Activated CD4-positive, alpha-beta T cell treated with anti-CD3 and anti-CD28 coated beads for 4 hours (primary cell): ENCODE data around the gene ZNF84.

Experiments
- DNase-seq, 2 donors: peaks; one replicate each; pipeline ENCODE4 v3.0.0-alpha.2; 2020

ZNF84 gene

GRCh38 chr12:133037207-133038005, at the start of gene ZNF84:
ZNF84 (plus strand) TSS chr12:133037509; CDS start chr12:133041468, 3,959 bp downstream.
- DNase-seq = peak; percentile 97 to 99

DNA sequence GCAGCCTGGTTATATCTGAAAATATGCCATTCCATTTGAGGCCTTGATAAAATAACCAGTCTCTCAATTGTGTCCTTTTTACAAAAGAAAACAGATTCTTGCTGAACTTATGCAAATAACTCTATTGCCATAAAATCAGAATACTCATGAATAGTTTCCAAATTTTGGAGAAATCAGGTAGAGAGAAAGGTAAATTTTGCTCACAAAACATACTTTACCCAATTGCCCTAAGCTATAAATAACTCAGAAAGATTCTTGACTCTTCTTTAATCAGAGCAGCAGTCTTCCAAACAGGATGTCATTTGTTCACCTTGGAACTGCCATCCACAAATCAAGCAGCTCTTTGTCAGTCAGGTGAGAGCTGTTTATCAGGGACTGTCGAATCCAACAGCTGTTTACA, 38.6 kb upstream of the ZNF84 start:
- no peak for DNase-seq

GRCh38 chr12:133010657-133011297, 26.5 kb upstream of the ZNF84 start:
- DNase-seq = no peak

GRCh38 chr12:133023566-133023965, 13.7 kb upstream of the ZNF84 start:
- no peak for DNase-seq

- no peak for DNase-seq
Measured at GRCh38 chr12:133026996-133027395, 10.3 kb upstream of the ZNF84 start.

DNA sequence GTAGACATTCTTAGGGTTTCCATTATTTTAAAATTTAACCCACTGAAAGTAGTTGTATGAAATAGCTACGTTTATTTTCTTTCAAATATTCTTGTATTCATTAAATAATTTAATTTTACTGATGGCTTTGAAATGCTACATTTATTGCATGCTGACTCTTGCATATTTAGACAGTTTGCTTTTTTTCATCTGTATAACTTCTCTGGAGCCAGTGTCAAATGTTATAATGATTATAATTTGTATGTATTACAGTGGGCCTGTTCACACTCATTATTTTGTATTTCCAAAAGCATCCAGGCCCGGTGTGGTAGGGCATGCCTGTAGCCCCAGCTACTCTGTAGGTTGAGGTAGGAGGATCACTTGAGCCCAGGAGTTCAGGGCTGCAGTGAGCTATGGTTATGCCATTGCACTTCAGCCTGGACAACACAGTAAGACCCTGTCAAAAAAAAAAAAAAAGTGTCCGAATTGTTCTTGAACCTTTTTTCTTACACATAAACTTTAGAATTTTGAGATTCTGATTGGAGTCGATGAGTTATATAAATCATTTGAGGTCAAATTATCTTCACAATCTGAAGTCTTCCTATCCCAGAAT, 905 bp downstream of the ZNF84 start:
- no peak for DNase-seq

DNA sequence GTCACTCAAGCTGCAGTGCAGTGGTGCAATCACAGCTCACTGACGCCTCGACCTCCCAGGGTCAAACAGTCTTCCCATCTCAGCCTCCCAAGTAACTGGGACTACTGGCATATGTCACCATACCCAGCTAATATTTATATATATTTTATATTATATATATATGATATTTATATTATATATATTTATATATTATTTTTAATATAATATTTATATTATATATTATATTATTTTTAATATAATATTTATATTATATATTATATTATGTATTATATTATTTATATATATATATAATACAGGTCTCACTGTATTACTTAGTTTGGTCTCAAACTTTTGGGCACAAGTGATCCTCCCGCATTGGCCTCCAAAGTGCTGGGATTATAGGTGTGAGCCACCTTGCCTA, 9.4 kb downstream of the ZNF84 start:
- no peak for DNase-seq

DNA sequence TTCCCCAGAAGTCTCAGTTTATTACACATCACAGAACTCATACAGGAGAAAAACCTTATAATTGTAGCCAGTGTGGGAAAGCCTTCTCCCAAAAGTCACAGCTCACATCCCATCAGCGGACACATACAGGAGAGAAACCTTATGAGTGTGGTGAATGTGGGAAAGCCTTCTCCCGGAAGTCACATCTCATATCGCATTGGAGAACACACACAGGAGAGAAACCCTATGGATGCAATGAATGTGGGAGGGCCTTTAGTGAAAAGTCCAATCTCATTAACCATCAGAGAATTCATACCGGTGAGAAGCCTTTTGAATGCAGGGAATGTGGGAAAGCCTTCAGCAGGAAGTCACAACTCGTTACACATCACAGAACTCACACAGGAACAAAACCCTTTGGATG, 20.1 kb downstream of the ZNF84 start:
- no peak for DNase-seq

GRCh38 chr12:133058203-133059113, 21.1 kb downstream of the ZNF84 start:
- DNase-seq = no peak

- no peak for DNase-seq
Measured at GRCh38 chr12:133061954-133062353, 24.6 kb downstream of the ZNF84 start.

DNA sequence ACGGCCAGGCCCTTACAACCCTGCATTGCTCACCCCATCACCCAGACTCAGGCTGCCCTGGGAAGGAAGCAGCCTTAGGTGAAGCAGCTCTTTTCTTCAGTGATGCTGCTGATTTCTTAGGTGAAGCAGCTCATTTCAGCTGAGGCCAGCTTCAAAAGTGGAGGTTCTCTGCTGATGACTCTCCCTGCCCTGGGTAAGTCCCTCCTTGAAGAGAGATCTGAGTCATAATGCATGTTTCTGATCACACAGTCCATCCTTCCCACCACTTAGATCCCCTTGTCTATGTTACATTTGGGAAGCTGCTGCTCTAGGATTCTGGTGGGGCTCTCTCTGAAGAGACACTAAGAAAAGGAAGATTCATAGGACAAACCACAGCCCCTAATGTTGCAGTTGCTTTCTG, 26.2 kb downstream of the ZNF84 start:
- no peak for DNase-seq

DNA sequence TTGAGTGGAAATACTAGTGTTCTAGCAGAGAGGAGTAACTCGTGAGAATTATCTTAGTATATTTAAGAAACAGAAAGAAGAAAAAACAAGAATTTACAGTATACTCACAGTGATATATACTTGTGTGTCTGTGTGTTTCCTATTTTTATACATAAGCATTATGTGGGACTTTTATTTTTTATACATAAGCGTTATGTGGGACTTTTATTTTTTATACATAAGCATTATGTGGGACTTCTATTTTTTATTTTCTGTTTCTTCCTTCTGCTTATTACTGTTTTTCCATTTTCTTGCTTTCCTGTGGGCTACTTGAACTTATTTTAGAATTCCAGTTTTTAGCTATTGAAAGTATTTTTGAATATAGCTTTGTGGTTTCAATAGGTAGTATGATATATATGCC, 36.5 kb downstream of the ZNF84 start:
- no peak for DNase-seq

GRCh38 chr12:133080026-133080367, 42.7 kb downstream of the ZNF84 start:
- DNase-seq = peak; percentile 94 to 97

DNA sequence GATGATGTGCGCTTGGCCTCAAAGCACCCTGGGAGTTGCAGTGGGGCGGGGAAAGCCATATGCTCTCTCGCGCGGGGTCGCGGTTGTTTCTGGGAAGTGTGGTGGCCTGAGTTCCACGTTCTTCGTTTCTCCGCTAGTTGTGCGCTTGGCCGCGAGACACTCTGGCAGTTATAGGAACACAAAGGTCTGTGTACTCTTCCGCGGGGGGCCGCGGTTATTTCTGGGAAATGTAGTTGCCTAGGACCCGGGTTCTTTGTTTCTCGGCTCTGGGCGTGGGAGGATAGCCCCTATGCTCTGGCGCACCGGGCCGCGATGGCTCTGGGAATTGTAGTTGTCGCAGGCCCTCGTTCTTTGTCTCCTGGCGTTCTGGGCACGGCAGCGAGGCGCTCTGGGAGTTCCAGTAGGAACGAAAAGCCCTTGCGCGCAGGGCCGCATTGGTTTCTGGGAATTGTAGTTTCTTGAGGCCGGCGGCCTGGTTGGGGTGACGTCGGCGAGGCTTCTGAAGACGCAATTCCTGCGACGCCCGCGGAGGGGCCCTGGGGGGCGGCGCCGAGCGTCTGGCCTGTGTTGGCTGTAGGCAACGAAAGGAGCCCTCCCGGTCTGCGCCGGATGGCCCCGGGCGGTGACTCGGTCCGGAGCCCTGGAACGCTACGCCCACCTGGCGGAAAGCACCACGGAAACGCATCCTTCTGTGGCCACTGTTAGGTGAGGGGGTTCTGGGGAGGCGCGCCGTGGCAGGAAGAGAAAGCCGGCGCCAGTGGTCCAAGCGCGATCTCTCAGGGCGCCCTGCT, 43.3 kb downstream of the ZNF84 start, which contains the start of gene ZNF140:
Gene ZNF140 (plus strand): TSS at position 556 of the 791 bp plus-strand sequence. CDS start 398 bp downstream, outside the sequence.
- DNase-seq = peak; percentile 91 to 94

- no peak for DNase-seq
Measured at GRCh38 chr12:133081159-133081780, 44.0 kb downstream of the ZNF84 start.

DNA sequence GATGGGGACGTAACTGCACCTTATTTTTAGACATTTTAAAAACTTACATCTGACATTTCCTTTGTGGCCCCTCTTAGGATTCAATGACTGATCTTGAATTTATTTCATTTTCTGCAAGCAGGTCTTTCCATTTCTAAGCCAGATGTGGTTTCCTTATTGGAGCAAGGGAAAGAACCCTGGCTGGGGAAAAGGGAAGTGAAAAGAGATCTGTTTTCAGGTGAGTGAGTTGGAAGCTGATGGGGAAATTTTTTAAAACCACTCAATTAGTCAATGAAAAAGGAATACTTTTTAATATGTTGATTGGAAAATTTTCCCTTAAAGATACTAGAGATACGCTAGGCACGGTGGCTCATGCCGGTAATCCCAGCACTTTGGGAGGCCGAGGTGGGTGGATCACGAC, 46.0 kb downstream of the ZNF84 start:
- no peak for DNase-seq

DNA sequence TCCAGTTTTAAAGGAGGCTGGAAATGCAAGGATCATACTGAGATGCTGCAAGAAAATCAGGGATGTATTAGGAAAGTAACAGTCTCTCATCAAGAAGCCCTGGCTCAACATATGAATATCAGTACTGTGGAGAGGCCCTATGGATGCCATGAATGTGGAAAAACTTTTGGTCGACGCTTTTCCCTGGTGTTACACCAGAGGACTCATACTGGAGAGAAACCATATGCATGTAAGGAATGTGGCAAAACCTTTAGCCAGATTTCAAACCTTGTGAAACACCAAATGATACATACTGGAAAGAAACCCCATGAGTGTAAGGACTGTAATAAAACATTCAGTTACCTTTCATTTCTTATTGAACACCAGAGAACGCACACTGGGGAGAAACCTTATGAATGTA, 68.3 kb downstream of the ZNF84 start:
- no peak for DNase-seq

DNA sequence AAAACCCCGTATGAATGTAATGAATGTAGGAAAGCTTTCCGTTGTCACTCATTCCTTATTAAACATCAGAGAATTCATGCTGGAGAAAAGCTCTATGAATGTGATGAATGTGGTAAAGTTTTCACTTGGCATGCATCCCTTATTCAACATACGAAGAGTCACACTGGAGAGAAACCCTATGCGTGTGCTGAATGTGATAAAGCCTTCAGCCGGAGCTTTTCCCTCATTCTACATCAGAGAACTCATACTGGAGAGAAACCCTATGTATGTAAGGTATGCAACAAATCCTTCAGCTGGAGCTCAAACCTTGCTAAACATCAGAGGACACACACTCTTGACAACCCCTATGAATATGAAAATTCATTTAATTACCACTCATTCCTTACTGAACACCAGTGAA, 68.9 kb downstream of the ZNF84 start:
- DNase-seq = no peak

- DNase-seq = no peak
Measured at GRCh38 chr12:133107121-133107520, 69.8 kb downstream of the ZNF84 start.

DNA sequence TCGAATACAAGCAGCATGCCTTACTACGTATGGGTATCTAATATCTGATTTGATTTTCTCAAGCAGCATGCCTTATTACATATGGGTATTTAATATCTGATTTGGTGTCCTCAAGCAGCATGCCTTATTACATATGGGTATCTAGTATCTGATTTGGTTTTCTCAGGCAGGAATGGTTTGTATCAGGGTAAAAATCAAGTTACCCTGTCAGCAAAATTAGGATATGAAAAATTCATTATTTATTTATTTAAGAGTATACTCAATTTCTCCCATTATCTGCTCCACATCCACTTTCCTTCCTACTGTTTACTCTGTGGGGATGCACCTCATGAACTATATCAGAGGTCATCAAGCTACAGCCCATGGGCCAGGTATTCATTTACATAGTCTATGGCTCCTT, 70.8 kb downstream of the ZNF84 start:
- no peak for DNase-seq
